Gastroesophageal sphincter (tissue), 3 donors: ENCODE measurements around the gene NPRL2.

Experiments used
- EP300 ChIP-seq: sonication (generic); formaldehyde crosslinking; IDR thresholded peaks from one replicate; pipeline ENCODE4 v1.6.1; 2017; ENCODE audit warnings: antibody characterized with exemption, mild to moderate bottlenecking
- POLR2AphosphoS5 ChIP-seq: sonication (generic); formaldehyde crosslinking; IDR thresholded peaks from one replicate; pipeline ENCODE4 v1.6.1; 2017; ENCODE audit warnings: antibody characterized with exemption
- TF ChIP-seq, protein P1 (sequence below), 4 experiments: fragments of 200-600 bp in 2 of 4; fragments of 450-650 bp in 2 of 4; sonication (generic) in 1 of 4; IDR thresholded peaks; one replicate each; pipeline ENCODE4 v1.5.1; 2017 to 2019; ENCODE audit warnings: antibody characterized with exemption in 4 of 4, mild to moderate bottlenecking in 2 of 4, moderate library complexity in 2 of 4

- TF ChIP-seq POLR2AphosphoS5 = no peak
- TF ChIP-seq EP300 = no peak
- TF ChIP-seq, protein P1, sequence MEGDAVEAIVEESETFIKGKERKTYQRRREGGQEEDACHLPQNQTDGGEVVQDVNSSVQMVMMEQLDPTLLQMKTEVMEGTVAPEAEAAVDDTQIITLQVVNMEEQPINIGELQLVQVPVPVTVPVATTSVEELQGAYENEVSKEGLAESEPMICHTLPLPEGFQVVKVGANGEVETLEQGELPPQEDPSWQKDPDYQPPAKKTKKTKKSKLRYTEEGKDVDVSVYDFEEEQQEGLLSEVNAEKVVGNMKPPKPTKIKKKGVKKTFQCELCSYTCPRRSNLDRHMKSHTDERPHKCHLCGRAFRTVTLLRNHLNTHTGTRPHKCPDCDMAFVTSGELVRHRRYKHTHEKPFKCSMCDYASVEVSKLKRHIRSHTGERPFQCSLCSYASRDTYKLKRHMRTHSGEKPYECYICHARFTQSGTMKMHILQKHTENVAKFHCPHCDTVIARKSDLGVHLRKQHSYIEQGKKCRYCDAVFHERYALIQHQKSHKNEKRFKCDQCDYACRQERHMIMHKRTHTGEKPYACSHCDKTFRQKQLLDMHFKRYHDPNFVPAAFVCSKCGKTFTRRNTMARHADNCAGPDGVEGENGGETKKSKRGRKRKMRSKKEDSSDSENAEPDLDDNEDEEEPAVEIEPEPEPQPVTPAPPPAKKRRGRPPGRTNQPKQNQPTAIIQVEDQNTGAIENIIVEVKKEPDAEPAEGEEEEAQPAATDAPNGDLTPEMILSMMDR (IDR thresholded peaks at IDR 0.05) = no peak
These were observed 5.4 kb upstream of the NPRL2 start for GRCh38 chr3:50355829-50356552.
